Mammary epithelial cell (primary cell): ENCODE results near the gene CDH18.

Experiments used
- EZH2 ChIP-seq: IDR thresholded peaks from 2 replicates; pipeline ENCODE4 v1.6.1; 2012; ENCODE audit warnings: low read length, inconsistent platforms, borderline replicate concordance
- TF ChIP-seq, protein P1 (sequence below), 2 donors: IDR thresholded peaks in 1 of 2; conservative IDR thresholded peaks in 1 of 2; 2 replicates each; pipeline ENCODE4 v1.5.1; 2011 to 2012; ENCODE audit warnings: inconsistent platforms in 2 of 2, low read length in 2 of 2, mild to moderate bottlenecking in 2 of 2, control low read depth in 1 of 2, low read depth in 1 of 2; ENCODE audit not compliant: insufficient read depth in 1 of 2; ENCODE audit errors: extremely low read depth in 1 of 2

DNA sequence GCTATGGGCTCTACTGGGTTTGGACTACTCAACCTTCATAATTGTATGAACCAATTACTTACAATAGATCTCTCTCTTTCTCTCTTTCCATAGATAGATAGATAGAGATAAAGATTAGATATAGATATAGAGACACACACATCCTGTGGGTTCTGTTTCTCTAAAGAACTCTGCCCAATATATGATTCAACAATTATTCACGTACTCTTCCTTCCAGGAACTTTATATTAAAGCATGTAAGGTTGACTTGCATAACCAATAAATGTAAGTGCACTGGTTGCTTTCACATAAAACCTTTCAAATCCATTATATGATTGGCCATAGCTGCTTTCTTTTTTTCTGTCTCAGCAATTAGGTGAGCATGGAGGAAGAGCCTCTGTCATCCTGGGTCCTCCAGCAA lies 46.7 kb upstream of the CDH18 start:
- TF ChIP-seq, protein P1, sequence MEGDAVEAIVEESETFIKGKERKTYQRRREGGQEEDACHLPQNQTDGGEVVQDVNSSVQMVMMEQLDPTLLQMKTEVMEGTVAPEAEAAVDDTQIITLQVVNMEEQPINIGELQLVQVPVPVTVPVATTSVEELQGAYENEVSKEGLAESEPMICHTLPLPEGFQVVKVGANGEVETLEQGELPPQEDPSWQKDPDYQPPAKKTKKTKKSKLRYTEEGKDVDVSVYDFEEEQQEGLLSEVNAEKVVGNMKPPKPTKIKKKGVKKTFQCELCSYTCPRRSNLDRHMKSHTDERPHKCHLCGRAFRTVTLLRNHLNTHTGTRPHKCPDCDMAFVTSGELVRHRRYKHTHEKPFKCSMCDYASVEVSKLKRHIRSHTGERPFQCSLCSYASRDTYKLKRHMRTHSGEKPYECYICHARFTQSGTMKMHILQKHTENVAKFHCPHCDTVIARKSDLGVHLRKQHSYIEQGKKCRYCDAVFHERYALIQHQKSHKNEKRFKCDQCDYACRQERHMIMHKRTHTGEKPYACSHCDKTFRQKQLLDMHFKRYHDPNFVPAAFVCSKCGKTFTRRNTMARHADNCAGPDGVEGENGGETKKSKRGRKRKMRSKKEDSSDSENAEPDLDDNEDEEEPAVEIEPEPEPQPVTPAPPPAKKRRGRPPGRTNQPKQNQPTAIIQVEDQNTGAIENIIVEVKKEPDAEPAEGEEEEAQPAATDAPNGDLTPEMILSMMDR (conservative IDR thresholded peaks at IDR 0.05 in 1 of 2, IDR thresholded peaks at IDR 0.05 in 1 of 2; ENCODE audit: extremely low read depth in 1 of 2, insufficient read depth in 1 of 2, low read depth in 1 of 2, low read length in 2 of 2), result no peak
- no peak for TF ChIP-seq EZH2
